NCI-H226 (cell line): ENCODE results near the gene CXCR6.

Experiments
- DNase-seq: peaks from one replicate; pipeline ENCODE4 v3.0.0-alpha.2; 2015

The CXCR6 gene

GRCh38 chr3:45972534-45973402 is 29.5 kb downstream of the CXCR6 start:
- DNase-seq: peak; percentile 66

GRCh38 chr3:45974686-45975085 is 31.4 kb downstream of the CXCR6 start:
- no peak for DNase-seq

- DNase-seq: no peak
Measured at GRCh38 chr3:45975686-45976085, 32.4 kb downstream of the CXCR6 start.

GRCh38 chr3:45976191-45977091 is 33.2 kb downstream of the CXCR6 start:
- no peak for DNase-seq

- no peak for DNase-seq
Measured at GRCh38 chr3:45978006-45978761, 34.9 kb downstream of the CXCR6 start.

GRCh38 chr3:45979378-45979777 is 36.1 kb downstream of the CXCR6 start:
- no peak for DNase-seq

GRCh38 chr3:45980229-45980813 is 37.1 kb downstream of the CXCR6 start:
- no peak for DNase-seq

GRCh38 chr3:45980819-45981218 is 37.6 kb downstream of the CXCR6 start:
- no peak for DNase-seq

GRCh38 chr3:45981346-45982074 is 38.2 kb downstream of the CXCR6 start:
- peak; percentile 47 for DNase-seq

GRCh38 chr3:45983770-45984169 is 40.5 kb downstream of the CXCR6 start:
- DNase-seq: no peak

- DNase-seq: peak; percentile 18
Measured at GRCh38 chr3:45984331-45985312, 41.4 kb downstream of the CXCR6 start.

- DNase-seq: no peak
Measured at GRCh38 chr3:45985532-45986302, 42.5 kb downstream of the CXCR6 start.

GRCh38 chr3:45986303-45986982 is 43.2 kb downstream of the CXCR6 start:
- DNase-seq: peak; percentile 69

- no peak for DNase-seq
Measured at GRCh38 chr3:45987368-45988291, 44.4 kb downstream of the CXCR6 start.

- DNase-seq: no peak
Measured at GRCh38 chr3:45988362-45988761, 45.1 kb downstream of the CXCR6 start.

- peak; percentile 61 for DNase-seq
Measured at GRCh38 chr3:45988804-45989203, 45.5 kb downstream of the CXCR6 start.

- DNase-seq: no peak
Measured at GRCh38 chr3:45990181-45990580, 46.9 kb downstream of the CXCR6 start.

- no peak for DNase-seq
Measured at GRCh38 chr3:45991341-45991740, 48.1 kb downstream of the CXCR6 start.
